Liver (tissue), 3 donors: ENCODE measurements around the gene EFHD2.

Experiments
- ATF3 ChIP-seq: IDR thresholded peaks from 2 replicates; pipeline ENCODE4 v1.6.1; 2016; ENCODE audit warnings: antibody characterized with exemption
- CTCF ChIP-seq: fragments of 150-350 bp; IDR thresholded peaks from 2 replicates; pipeline ENCODE4 v1.5.1; 2017; ENCODE audit warnings: improper control_type of control experiment, low read depth, low read length; ENCODE audit not compliant: missing input control
- HNF4A ChIP-seq, 2 donors: conservative IDR thresholded peaks; 2 replicates each; pipeline ENCODE4 v1.6.1; 2016; ENCODE audit warnings: antibody characterized with exemption in 2 of 2, mild to moderate bottlenecking in 2 of 2
- JUND ChIP-seq, 2 donors: IDR thresholded peaks; 2 replicates each; pipeline ENCODE4 v1.6.1; 2016; ENCODE audit warnings: antibody characterized with exemption in 2 of 2
- MAX ChIP-seq: IDR thresholded peaks from 2 replicates; pipeline ENCODE4 v1.6.1; 2016; ENCODE audit warnings: antibody characterized with exemption
- REST ChIP-seq: IDR thresholded peaks from 2 replicates; pipeline ENCODE4 v1.6.1; 2016; ENCODE audit warnings: antibody characterized with exemption, mild to moderate bottlenecking
- SP1 ChIP-seq: IDR thresholded peaks from 2 replicates; pipeline ENCODE4 v1.6.1; 2018; ENCODE audit warnings: antibody characterized with exemption, mild to moderate bottlenecking
- TAF1 ChIP-seq: conservative IDR thresholded peaks from 2 replicates; pipeline ENCODE4 v1.6.1; 2016; ENCODE audit warnings: antibody characterized with exemption, mild to moderate bottlenecking
- YY1 ChIP-seq: IDR thresholded peaks from 2 replicates; pipeline ENCODE4 v1.6.1; 2016; ENCODE audit warnings: antibody characterized with exemption, mild to moderate bottlenecking
- ZBTB33 ChIP-seq: IDR thresholded peaks from 2 replicates; pipeline ENCODE4 v1.6.1; 2016; ENCODE audit warnings: antibody characterized with exemption
- donor health status: healthy.
- donor health status: healthy.

GRCh38 chr1:15431571-15431948, 21.9 kb downstream of the EFHD2 start:
- no peak for TF ChIP-seq CTCF
- TF ChIP-seq HNF4A (conservative IDR thresholded peaks at IDR 0.05), result no peak
- TF ChIP-seq ZBTB33, result no peak
- TF ChIP-seq REST, result no peak
- no peak for TF ChIP-seq MAX
- TF ChIP-seq TAF1, result no peak
- TF ChIP-seq ATF3, result no peak
- TF ChIP-seq SP1, result no peak
- TF ChIP-seq JUND (IDR thresholded peaks at IDR 0.05), result no peak
- TF ChIP-seq YY1, result no peak
